ENCODE results near the gene DERA. TPM values are rescaled to one million over a fixed set of nuclear protein-coding genes. Genes with fewer than 3 reads are reported as not detected.
A peak's percentile ranks its signal among the peaks of the same experiment; 100 is the strongest.

DERA gene
- total RNA-seq, 2 experiments from 2014 or later: 30.9 to 35.7 TPM

GRCh38 chr12:15882118-15882971 lies 28.8 kb upstream of the DERA start, which contains the start of gene STRAP:
Gene STRAP (plus strand): TSS chr12:15882387. CDS start chr12:15882708, 321 bp downstream.
- peak; percentile 97 for DNase-seq
- Mint-ChIP-seq H3K4me1 (peaks cover 42% of the 10 kb centered on the region), H3K36me3 (ENCODE audit: low read depth) (peaks cover 40% of the 10 kb centered on the region), H3K9me3 (ENCODE audit: low read depth) (no peaks in the 10 kb centered on the region), H3K27me3 (no peaks in the 10 kb centered on the region), H3K27ac (peak within 1 kb of the TSS; percentile 98), H3K4me3 (peak within 1 kb of the TSS; percentile 95)
- intact Hi-C loops (cut with DNase I, micrococcal nuclease): loop anchor here (1.0 to 10.0 kb wide), 11 partner anchors 16 to 1625 kb away; partner anchors contain the start of genes C12orf60 (in 2 of the 2), DERA (in 2 of the 2), WBP11 (in 2 of the 2) and EPS8 (in 1 of the 2)
- peak; percentile 98 for ATAC-seq
- CTCF ChIA-PET: interaction anchor here (0.7 to 2.5 kb wide), 4 partner anchors 12 to 685 kb away, joined by 3 to 25 read pairs (median 6); no protein-coding TSS in a partner anchor
- POLR2A ChIA-PET: interaction anchor here (1.0 kb wide), 2 partner anchors 15 to 29 kb away, joined by 3 read pairs; partner anchors contain the start of gene DERA

GRCh38 chr12:15883536-15883935 lies 27.6 kb upstream of the DERA start:
- H3K27ac Mint-ChIP-seq: peak overlapping the region; percentile 98
- ChIA-PET CTCF (interaction anchor here (1.0 to 2.5 kb wide), 3 partner anchors 10 to 299 kb away, joined by 3 to 25 read pairs (median 8); no protein-coding TSS in a partner anchor), POLR2A (interaction anchor here (0.8 to 1.0 kb wide), 2 partner anchors 14 to 27 kb away, joined by 3 read pairs; partner anchors contain the start of gene DERA)
- H3K27me3 Mint-ChIP-seq: no peaks in the 10 kb centered on the region
- H3K36me3 Mint-ChIP-seq (ENCODE audit: low read depth): peaks cover 42% of the 10 kb centered on the region
- intact Hi-C loops (cut with DNase I, micrococcal nuclease): loop anchor here (2.0 to 10.0 kb wide), 7 partner anchors 15 to 1626 kb away; partner anchors contain the start of genes C12orf60 (in 1 of the 2) and WBP11 (in 1 of the 2)
- H3K4me3 Mint-ChIP-seq: peak overlapping the region; percentile 95
- H3K9me3 Mint-ChIP-seq (ENCODE audit: low read depth): no peaks in the 10 kb centered on the region
- DNase-seq: no peak
- ATAC-seq: no peak
- H3K4me1 Mint-ChIP-seq: peaks cover 54% of the 10 kb centered on the region

GRCh38 chr12:15886372-15887042 lies 24.6 kb upstream of the DERA start:
- intact Hi-C loops (cut with DNase I, micrococcal nuclease): loop anchor here in 1 of 2 experiments (10.0 kb wide), 2 partner anchors 1082 to 1112 kb away; partner anchors contain the start of genes C12orf60 and WBP11
- H3K4me3 Mint-ChIP-seq: no peak overlapping the region
- H3K27me3 Mint-ChIP-seq: no peaks in the 10 kb centered on the region
- H3K36me3 Mint-ChIP-seq (ENCODE audit: low read depth): peaks cover 57% of the 10 kb centered on the region
- CTCF ChIA-PET: interaction anchor here (4.5 kb wide), 1 partner anchor 12 kb away, joined by 39 read pairs; no protein-coding TSS in a partner anchor
- no peak for ATAC-seq
- POLR2A ChIA-PET: no interaction called here
- H3K27ac Mint-ChIP-seq: no peak overlapping the region
- H3K4me1 Mint-ChIP-seq: peaks cover 57% of the 10 kb centered on the region
- DNase-seq: no peak
- no peaks in the 10 kb centered on the region for H3K9me3 Mint-ChIP-seq (ENCODE audit: low read depth)

GRCh38 chr12:15887043-15887817 lies 23.9 kb upstream of the DERA start:
- Mint-ChIP-seq H3K4me1 (peaks cover 52% of the 10 kb centered on the region), H3K4me3 (no peak overlapping the region), H3K27me3 (no peaks in the 10 kb centered on the region), H3K9me3 (ENCODE audit: low read depth) (no peaks in the 10 kb centered on the region), H3K27ac (no peak overlapping the region), H3K36me3 (ENCODE audit: low read depth) (peaks cover 57% of the 10 kb centered on the region)
- DNase-seq (no peak), ATAC-seq (no peak)
- intact Hi-C loops (cut with DNase I, micrococcal nuclease): loop anchor here in 1 of 2 experiments (10.0 kb wide), 2 partner anchors 1082 to 1112 kb away; partner anchors contain the start of genes C12orf60 and WBP11
- POLR2A ChIA-PET: no interaction called here
- CTCF ChIA-PET: interaction anchor here (1.3 to 4.5 kb wide), 2 partner anchors 11 to 19 kb away, joined by 3 to 39 read pairs; no protein-coding TSS in a partner anchor

- no peak for ATAC-seq
- ChIA-PET POLR2A (no interaction called here), CTCF (interaction anchor here (0.6 to 2.0 kb wide), 2 partner anchors 10 to 14 kb away, joined by 3 to 8 read pairs; no protein-coding TSS in a partner anchor)
- intact Hi-C loops (cut with DNase I, micrococcal nuclease): no loop called here
- Mint-ChIP-seq H3K4me3 (no peak overlapping the region), H3K4me1 (peaks cover 17% of the 10 kb centered on the region), H3K36me3 (ENCODE audit: low read depth) (peaks cover 26% of the 10 kb centered on the region), H3K9me3 (ENCODE audit: low read depth) (no peaks in the 10 kb centered on the region), H3K27me3 (no peaks in the 10 kb centered on the region), H3K27ac (no peak overlapping the region)
- no peak for DNase-seq
Observed at GRCh38 chr12:15892645-15893259, 18.4 kb upstream of the DERA start.

GRCh38 chr12:15893260-15893659 lies 17.9 kb upstream of the DERA start:
- Mint-ChIP-seq H3K9me3 (ENCODE audit: low read depth) (no peaks in the 10 kb centered on the region), H3K27me3 (no peaks in the 10 kb centered on the region), H3K4me1 (peaks cover 14% of the 10 kb centered on the region), H3K27ac (no peak overlapping the region), H3K4me3 (no peak overlapping the region), H3K36me3 (ENCODE audit: low read depth) (peaks cover 27% of the 10 kb centered on the region)
- intact Hi-C loops (cut with DNase I, micrococcal nuclease): no loop called here
- POLR2A ChIA-PET: no interaction called here
- CTCF ChIA-PET: interaction anchor here (0.6 to 2.0 kb wide), 5 partner anchors 10 to 37 kb away, joined by 3 to 8 read pairs (median 4); partner anchors contain the start of gene DERA
- DNase-seq: no peak
- no peak for ATAC-seq

GRCh38 chr12:15896867-15897266 lies 14.3 kb upstream of the DERA start:
- H3K27ac Mint-ChIP-seq: no peak overlapping the region
- ChIA-PET POLR2A (interaction anchor here (1.0 kb wide), 1 partner anchor 14 kb away, joined by 3 read pairs; no protein-coding TSS in a partner anchor), CTCF (interaction anchor here (1.1 to 3.2 kb wide), 4 partner anchors 8 to 312 kb away, joined by 5 to 45 read pairs (median 32); partner anchors contain the start of gene DERA)
- no peaks in the 10 kb centered on the region for H3K27me3 Mint-ChIP-seq
- H3K9me3 Mint-ChIP-seq (ENCODE audit: low read depth): no peaks in the 10 kb centered on the region
- DNase-seq (no peak), ATAC-seq (no peak)
- intact Hi-C loops (cut with DNase I, micrococcal nuclease): no loop called here
- H3K36me3 Mint-ChIP-seq (ENCODE audit: low read depth): peaks cover 33% of the 10 kb centered on the region
- no peak overlapping the region for H3K4me3 Mint-ChIP-seq
- peaks cover 2% of the 10 kb centered on the region for H3K4me1 Mint-ChIP-seq

GRCh38 chr12:15897433-15897832 lies 13.7 kb upstream of the DERA start:
- intact Hi-C loops (cut with DNase I, micrococcal nuclease): no loop called here
- Mint-ChIP-seq H3K4me3 (no peak overlapping the region), H3K27ac (no peak overlapping the region), H3K4me1 (peaks cover 2% of the 10 kb centered on the region), H3K36me3 (ENCODE audit: low read depth) (peaks cover 38% of the 10 kb centered on the region), H3K9me3 (ENCODE audit: low read depth) (no peaks in the 10 kb centered on the region), H3K27me3 (no peaks in the 10 kb centered on the region)
- DNase-seq (no peak), ATAC-seq (no peak)
- ChIA-PET POLR2A (interaction anchor here (1.0 kb wide), 1 partner anchor 14 kb away, joined by 3 read pairs; no protein-coding TSS in a partner anchor), CTCF (interaction anchor here (1.1 to 3.2 kb wide), 5 partner anchors 9 to 313 kb away, joined by 5 to 45 read pairs (median 25); partner anchors contain the start of gene DERA)

GRCh38 chr12:15899282-15899870 lies 11.8 kb upstream of the DERA start:
- CTCF ChIA-PET: interaction anchor here (0.6 to 3.2 kb wide), 12 partner anchors 9 to 1154 kb away, joined by 3 to 45 read pairs (median 6); partner anchors contain the start of gene DERA
- DNase-seq: no peak
- no peaks in the 10 kb centered on the region for H3K27me3 Mint-ChIP-seq
- H3K36me3 Mint-ChIP-seq (ENCODE audit: low read depth): peaks cover 37% of the 10 kb centered on the region
- peaks cover 2% of the 10 kb centered on the region for H3K4me1 Mint-ChIP-seq
- no peaks in the 10 kb centered on the region for H3K9me3 Mint-ChIP-seq (ENCODE audit: low read depth)
- POLR2A ChIA-PET: no interaction called here
- intact Hi-C loops (cut with DNase I, micrococcal nuclease): loop anchor here in 1 of 2 experiments (1.0 to 2.0 kb wide), 2 partner anchors 17 to 309 kb away; partner anchors contain the start of gene STRAP
- H3K4me3 Mint-ChIP-seq: no peak overlapping the region
- no peak overlapping the region for H3K27ac Mint-ChIP-seq
- ATAC-seq: no peak

Data from activated CD4-positive, alpha-beta T cell treated with anti-CD3 and anti-CD28 coated beads for 36 hours (primary cell).